Activated CD8-positive, alpha-beta T cell treated with anti-CD3 and anti-CD28 coated beads, Interleukin-2, amount 10 ng/mL, durations not matched to agents 7 days and 5 days (primary cell): ENCODE results near the gene CFAP221. TPM values are rescaled to one million over a fixed set of nuclear protein-coding genes. Genes with fewer than 3 reads are reported as not detected.

ENCODE experiments used
- ATAC-seq: fragments of 150-1000 bp; cut with Tn5 transposase; one replicate; pipeline ENCODE4 v1.10.0; 2021; ENCODE audit warnings: moderate library complexity
- CTCF ChIA-PET: fragments of 350-600 bp; sonication (Branson Sonifier 250); formaldehyde crosslinking; loops from one replicate; lab custom pipeline; 2021; ENCODE audit warnings: antibody characterized with exemption; lab: Charles Lee
- POLR2A ChIA-PET: fragments of 350-600 bp; sonication (Branson Sonifier 250); formaldehyde crosslinking; loops from one replicate; lab custom pipeline; 2021; ENCODE audit warnings: antibody characterized with exemption; lab: Charles Lee
- DNase-seq: peaks from one replicate; pipeline ENCODE4 v3.0.0-alpha.2; 2020
- H3K27ac Mint-ChIP-seq: one replicate; pipeline ENCODE4 v1.8.0; 2021; ENCODE audit warnings: mild to moderate bottlenecking, mixed read lengths
- H3K27me3 Mint-ChIP-seq: one replicate; pipeline ENCODE4 v1.8.0; 2021; ENCODE audit warnings: low read depth, mixed read lengths
- H3K36me3 Mint-ChIP-seq: one replicate; pipeline ENCODE4 v1.8.0; 2021; ENCODE audit warnings: low read depth, mixed read lengths
- H3K4me1 Mint-ChIP-seq: one replicate; pipeline ENCODE4 v1.8.0; 2021; ENCODE audit warnings: low read depth, mixed read lengths
- H3K4me3 Mint-ChIP-seq: one replicate; pipeline ENCODE4 v1.8.0; 2021; ENCODE audit warnings: mild to moderate bottlenecking, mixed read lengths
- H3K9me3 Mint-ChIP-seq: one replicate; pipeline ENCODE4 v1.8.0; 2022; ENCODE audit warnings: mixed read lengths; ENCODE audit not compliant: insufficient read depth
- total RNA-seq, 2 experiments: library from RNA; stranded (reverse); gene quantifications; one replicate each; pipeline ENCODE4 v1.2.3, GENCODE V29; 2021

Gene CFAP221
- total RNA-seq, 2 experiments from 2014 or later: not detected

DNA sequence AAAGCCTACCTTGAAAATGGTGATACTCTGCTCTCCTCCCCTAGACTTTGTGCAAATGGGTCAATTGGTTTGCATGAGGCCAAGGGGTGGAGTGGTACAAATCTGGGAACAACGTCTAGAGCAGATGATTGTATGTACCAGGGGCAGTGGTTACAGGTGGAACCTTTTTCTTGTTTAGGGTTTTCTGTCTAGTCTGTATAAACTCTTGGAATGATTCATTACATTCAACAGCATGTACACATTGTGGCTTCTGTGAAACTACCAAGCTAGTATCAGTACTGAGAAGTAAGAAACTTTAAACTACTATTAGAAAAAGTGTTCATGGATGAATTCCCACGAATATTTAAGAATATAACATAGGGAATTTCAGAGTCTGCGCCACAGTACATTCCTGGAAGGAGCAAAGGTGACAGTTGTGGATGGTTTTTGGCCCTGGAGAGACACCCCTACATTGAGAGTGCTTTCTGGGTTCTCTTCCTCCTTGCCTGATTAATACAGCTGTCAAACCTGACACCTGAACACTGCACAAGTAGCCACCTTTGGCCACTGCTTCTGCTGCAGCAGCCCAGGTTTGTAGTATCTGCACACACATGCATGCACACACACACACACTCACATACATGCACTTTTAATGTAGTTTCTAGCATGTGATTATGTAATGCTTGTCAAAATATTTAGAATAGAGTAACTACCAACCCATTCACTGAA lies 30.0 kb downstream of the CFAP221 start:
- H3K36me3 Mint-ChIP-seq: no peaks in the 10 kb centered on the region
- no peak overlapping the region for H3K27ac Mint-ChIP-seq
- ChIA-PET CTCF (interaction anchor here (0.5 kb wide), 1 partner anchor 60 kb away, joined by 3 read pairs; no protein-coding TSS in a partner anchor), POLR2A (no interaction called here)
- H3K9me3 Mint-ChIP-seq: no peaks in the 10 kb centered on the region
- H3K4me3 Mint-ChIP-seq: no peak overlapping the region
- no peak for DNase-seq
- H3K27me3 Mint-ChIP-seq: peaks cover 6% of the 10 kb centered on the region
- no peak for ATAC-seq
- H3K4me1 Mint-ChIP-seq: no peaks in the 10 kb centered on the region

DNA sequence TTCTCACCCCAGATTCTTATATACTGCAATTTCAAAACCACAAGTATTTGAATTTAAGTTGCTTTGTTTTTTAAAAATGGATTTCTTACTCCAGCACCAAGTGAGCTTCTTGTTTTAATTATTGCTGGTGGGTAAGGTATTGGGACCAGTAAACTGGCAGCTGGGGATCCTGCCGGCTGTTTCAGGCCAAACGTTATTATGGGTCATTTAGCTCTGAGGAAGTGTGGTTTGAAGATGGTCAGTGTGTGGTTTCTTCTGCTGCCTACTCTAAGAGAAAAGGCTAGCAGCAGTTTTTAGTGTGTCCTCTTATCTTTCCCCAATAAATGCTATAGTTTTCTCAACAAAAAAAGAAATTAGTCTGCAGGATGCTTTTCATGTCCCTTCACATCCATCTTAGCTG lies 30.6 kb downstream of the CFAP221 start:
- CTCF ChIA-PET: interaction anchor here (0.5 kb wide), 1 partner anchor 61 kb away, joined by 3 read pairs; no protein-coding TSS in a partner anchor

DNA sequence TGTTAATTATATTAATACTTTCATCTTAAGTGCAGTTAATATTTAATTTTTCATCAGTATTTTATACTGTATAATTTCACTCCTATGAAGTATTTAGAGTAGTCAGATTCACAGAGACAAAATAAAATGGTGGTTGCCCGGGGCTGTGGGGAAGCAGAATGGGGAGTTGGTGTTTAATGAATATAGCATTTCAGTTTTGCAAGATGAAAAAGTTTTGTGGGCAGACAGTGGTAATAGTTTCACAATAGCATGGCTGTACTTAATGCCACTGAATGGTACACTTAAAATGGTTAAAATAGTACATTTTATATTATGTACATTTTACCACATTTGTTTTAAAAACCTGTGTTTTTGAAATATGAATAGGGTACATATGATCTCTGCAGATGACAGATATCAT lies 31.2 kb downstream of the CFAP221 start:
- Mint-ChIP-seq H3K9me3 (no peaks in the 10 kb centered on the region), H3K27me3 (peaks cover 6% of the 10 kb centered on the region)
- POLR2A ChIA-PET: no interaction called here

More for the DNA sequence above, 30.6 kb downstream of the CFAP221 start:
- ATAC-seq (no peak), DNase-seq (no peak)
- H3K4me1 Mint-ChIP-seq: no peaks in the 10 kb centered on the region
- POLR2A ChIA-PET: no interaction called here
- H3K27me3 Mint-ChIP-seq: peaks cover 6% of the 10 kb centered on the region
- H3K36me3 Mint-ChIP-seq: no peaks in the 10 kb centered on the region
- no peak overlapping the region for H3K4me3 Mint-ChIP-seq
- H3K27ac Mint-ChIP-seq: no peak overlapping the region
- H3K9me3 Mint-ChIP-seq: no peaks in the 10 kb centered on the region

DNA sequence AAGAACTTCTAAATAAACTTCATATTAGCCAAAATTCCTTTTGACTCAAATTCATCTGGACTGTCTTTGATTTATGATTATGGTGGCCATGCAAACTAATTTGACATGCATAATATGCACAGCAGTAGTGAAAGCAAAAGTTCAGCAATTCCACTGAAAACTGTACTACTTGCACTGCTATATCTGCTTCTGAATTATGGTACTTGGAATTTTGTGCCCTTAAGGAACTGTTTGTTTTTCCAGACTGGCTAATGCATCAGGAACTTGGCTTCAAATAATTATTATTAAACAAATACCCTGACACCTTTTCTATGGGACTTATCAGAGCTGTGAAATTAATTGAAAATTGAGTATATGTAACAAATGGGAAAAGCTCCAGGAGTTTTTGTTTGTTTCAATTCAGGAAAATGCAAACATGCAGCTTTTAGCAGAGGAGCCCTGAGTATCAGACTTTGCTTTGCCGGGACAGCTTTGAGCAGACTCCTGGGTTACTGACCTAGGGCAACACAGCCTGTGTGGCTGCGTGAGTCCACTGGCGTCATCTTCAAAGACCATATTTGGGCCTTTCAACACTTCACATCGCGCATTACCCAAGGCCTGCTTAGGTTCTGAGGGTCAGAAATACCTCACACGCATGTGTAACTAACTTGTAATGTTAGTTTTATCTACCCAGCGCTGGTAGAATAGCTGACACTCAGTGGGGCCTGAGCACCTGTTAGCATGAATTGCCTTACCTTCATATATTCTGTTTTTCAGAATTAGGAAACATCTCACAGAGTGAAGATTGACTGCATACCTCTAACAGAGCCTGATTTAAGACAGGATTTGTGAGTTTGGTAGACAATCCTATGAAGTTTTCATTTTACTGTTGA lies 35.4 kb downstream of the CFAP221 start:
- Mint-ChIP-seq H3K27ac (no peak overlapping the region), H3K4me3 (no peak overlapping the region), H3K27me3 (peaks cover 6% of the 10 kb centered on the region), H3K4me1 (no peaks in the 10 kb centered on the region), H3K9me3 (no peaks in the 10 kb centered on the region), H3K36me3 (no peaks in the 10 kb centered on the region)
- ATAC-seq (no peak), DNase-seq (no peak)
- CTCF ChIA-PET: no interaction called here
- POLR2A ChIA-PET: no interaction called here

More for the DNA sequence above, 31.2 kb downstream of the CFAP221 start:
- CTCF ChIA-PET: no interaction called here
- Mint-ChIP-seq H3K4me1 (no peaks in the 10 kb centered on the region), H3K36me3 (no peaks in the 10 kb centered on the region), H3K27ac (no peak overlapping the region), H3K4me3 (no peak overlapping the region)
- ATAC-seq: no peak
- DNase-seq: no peak

DNA sequence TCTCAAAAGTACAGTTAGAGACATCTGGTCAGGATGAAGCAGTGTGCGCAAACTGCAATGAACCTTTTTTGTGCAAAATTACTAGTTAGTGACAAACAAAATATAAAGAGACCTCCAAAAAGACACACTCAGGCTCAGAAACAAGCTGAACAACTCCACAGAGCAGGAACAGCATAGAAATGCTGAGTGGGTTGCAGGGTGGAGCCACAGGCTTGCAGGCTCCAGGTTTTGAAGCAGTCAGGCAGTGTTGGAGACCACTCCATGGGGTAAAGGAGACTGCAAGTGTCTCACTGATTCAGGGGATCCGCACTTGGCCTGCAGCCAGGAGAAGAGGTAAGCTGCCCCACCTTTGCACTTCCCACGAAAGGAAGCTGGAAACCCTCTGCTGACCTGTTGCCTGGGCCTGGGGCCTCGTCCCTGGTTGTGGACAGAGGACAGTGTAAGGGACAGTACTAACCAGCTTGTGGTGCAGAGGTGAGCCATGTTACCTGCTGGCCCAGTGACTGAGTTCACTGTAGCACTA lies 36.4 kb downstream of the CFAP221 start:
- Mint-ChIP-seq H3K27me3 (peaks cover 6% of the 10 kb centered on the region), H3K36me3 (no peaks in the 10 kb centered on the region), H3K27ac (no peak overlapping the region), H3K4me3 (no peak overlapping the region), H3K4me1 (no peaks in the 10 kb centered on the region), H3K9me3 (no peaks in the 10 kb centered on the region)
- POLR2A ChIA-PET: no interaction called here
- no peak for DNase-seq
- ATAC-seq: no peak
- CTCF ChIA-PET: no interaction called here

DNA sequence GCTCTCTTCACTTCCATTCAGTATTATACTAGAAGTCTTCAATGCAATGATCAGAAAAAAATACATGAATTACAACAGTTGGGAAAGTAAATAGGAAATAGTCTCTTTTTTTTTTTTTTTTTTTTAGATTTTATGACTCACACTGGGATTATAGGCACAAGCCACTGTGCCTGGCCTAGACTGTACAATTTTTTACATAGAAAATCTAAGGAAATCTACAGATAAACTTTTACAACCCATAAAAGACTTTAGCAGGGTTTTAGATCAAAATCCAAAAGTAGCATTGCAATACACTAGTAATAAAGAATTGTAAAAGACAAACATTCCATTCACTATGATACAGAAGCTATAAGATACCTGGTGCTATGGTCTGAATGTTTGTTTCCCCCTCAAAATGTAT lies 39.0 kb downstream of the CFAP221 start:
- no peak for DNase-seq
- no peaks in the 10 kb centered on the region for H3K36me3 Mint-ChIP-seq
- CTCF ChIA-PET: no interaction called here
- POLR2A ChIA-PET: no interaction called here
- no peaks in the 10 kb centered on the region for H3K4me1 Mint-ChIP-seq
- H3K4me3 Mint-ChIP-seq: no peak overlapping the region
- H3K9me3 Mint-ChIP-seq: no peaks in the 10 kb centered on the region
- no peak for ATAC-seq
- no peak overlapping the region for H3K27ac Mint-ChIP-seq
- peaks cover 4% of the 10 kb centered on the region for H3K27me3 Mint-ChIP-seq

DNA sequence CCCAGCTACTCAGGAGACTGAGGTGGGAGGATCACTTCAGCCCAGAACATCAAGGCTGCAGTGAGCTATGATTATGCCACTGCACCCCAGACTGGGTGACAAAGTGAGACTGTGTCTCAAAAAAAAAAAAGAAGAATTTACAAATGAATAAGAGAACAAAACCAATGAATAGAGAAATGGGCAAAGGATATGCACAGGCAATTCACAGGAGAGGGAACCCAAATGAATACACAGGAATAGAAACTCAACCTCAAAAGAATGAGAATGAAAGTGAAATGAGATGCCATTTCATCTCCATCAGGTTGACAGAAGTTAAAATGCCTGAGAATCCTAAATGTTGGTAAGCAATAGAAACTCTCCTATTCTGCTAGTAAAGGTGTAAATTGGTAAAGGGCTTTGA lies 40.2 kb downstream of the CFAP221 start:
- Mint-ChIP-seq H3K27ac (no peak overlapping the region), H3K4me3 (no peak overlapping the region), H3K4me1 (no peaks in the 10 kb centered on the region), H3K27me3 (peaks cover 4% of the 10 kb centered on the region), H3K9me3 (no peaks in the 10 kb centered on the region), H3K36me3 (no peaks in the 10 kb centered on the region)
- no peak for ATAC-seq
- DNase-seq: no peak
- ChIA-PET CTCF (no interaction called here), POLR2A (no interaction called here)

DNA sequence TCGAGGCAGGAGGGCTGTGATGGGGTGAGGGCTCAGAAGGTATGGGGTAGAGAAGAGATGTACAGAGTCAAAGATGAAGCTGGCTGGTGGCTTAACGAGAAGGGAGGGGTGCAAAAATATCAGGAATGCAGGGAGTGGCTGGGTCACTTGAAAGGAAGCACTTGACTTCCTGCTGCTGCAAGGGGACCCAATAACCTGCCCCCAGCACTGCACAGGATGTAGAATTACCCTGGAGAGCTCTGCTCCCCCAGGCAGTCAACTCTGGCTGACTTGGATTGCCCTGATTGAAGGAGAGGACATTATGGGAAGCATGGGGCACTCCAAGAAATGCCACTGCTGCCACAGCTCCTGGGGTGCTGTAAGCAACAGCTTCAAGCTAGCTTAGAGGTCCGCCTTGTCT lies 41.8 kb downstream of the CFAP221 start:
- Mint-ChIP-seq H3K4me3 (no peak overlapping the region), H3K9me3 (no peaks in the 10 kb centered on the region), H3K36me3 (no peaks in the 10 kb centered on the region), H3K27ac (no peak overlapping the region), H3K27me3 (peaks cover 4% of the 10 kb centered on the region), H3K4me1 (no peaks in the 10 kb centered on the region)
- POLR2A ChIA-PET: no interaction called here
- DNase-seq (no peak), ATAC-seq (no peak)
- CTCF ChIA-PET: no interaction called here

DNA sequence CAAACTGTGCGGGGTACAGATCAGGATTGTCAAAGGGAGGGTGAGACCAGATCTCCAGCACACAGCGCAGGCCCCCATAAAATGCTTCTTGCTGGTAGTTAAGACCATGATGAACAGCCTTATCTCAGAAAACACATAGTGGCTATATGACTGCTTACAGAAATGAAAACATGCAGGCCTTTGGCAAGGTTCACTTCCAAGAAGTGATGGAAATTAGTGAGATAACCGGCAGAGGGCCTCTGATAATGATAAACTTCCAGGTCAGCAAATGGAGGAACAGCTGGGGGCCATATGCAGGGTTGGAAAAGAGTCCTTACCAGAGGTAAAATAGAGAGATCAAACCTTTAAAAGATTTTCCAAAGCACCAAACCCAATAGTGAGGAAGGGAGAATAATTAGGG lies 46.6 kb downstream of the CFAP221 start:
- DNase-seq (no peak), ATAC-seq (no peak)
- Mint-ChIP-seq H3K36me3 (no peaks in the 10 kb centered on the region), H3K9me3 (no peaks in the 10 kb centered on the region), H3K4me3 (no peak overlapping the region), H3K27me3 (peaks cover 4% of the 10 kb centered on the region), H3K27ac (no peak overlapping the region), H3K4me1 (no peaks in the 10 kb centered on the region)
- ChIA-PET CTCF (no interaction called here), POLR2A (no interaction called here)

DNA sequence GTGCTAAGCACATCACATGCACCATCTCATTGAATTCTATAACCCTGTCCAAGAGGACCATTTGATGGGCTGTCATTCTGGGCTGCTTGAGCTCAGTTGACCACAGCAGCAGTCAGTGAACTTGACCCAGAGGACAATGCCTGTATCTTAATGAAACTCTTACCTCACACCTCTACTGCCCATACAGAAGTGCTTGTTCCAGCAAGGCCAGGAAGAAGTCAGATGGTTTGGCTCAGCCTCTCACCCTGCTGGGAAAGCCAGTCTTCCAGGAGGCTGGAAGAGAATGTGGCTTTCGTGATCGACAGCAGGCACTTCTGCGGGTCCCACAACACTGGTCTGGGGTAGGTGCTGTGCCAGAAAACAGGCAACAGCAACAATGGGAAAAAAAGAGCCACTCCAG lies 47.3 kb downstream of the CFAP221 start:
- ChIA-PET CTCF (no interaction called here), POLR2A (no interaction called here)
- H3K27ac Mint-ChIP-seq: no peak overlapping the region
- no peaks in the 10 kb centered on the region for H3K9me3 Mint-ChIP-seq
- no peaks in the 10 kb centered on the region for H3K4me1 Mint-ChIP-seq
- no peak overlapping the region for H3K4me3 Mint-ChIP-seq
- ATAC-seq (no peak), DNase-seq (no peak)
- H3K36me3 Mint-ChIP-seq: no peaks in the 10 kb centered on the region
- peaks cover 2% of the 10 kb centered on the region for H3K27me3 Mint-ChIP-seq

DNA sequence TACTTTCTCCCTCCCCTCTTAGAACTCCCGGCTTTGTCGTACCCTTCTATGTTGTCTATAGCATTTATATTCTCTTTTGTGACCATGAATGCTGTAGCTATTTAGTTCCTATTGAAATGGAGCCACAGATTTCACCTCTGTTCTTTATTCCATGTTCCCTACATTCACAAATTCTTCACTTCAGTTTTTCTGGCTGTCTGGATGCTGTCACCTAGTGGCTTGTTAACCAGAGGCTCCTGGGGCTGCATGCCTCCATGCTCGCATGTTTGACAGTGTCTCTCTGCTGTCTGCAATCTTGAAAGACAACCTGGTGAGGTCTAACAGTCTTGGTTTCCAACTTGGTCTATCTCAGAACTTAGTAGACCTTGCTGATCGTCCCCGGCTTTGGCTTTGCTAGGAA lies 48.2 kb downstream of the CFAP221 start:
- CTCF ChIA-PET: no interaction called here
- H3K27me3 Mint-ChIP-seq: peaks cover 2% of the 10 kb centered on the region
- H3K4me3 Mint-ChIP-seq: no peak overlapping the region
- H3K36me3 Mint-ChIP-seq: no peaks in the 10 kb centered on the region
- no peak overlapping the region for H3K27ac Mint-ChIP-seq
- DNase-seq (no peak), ATAC-seq (no peak)
- H3K9me3 Mint-ChIP-seq: no peaks in the 10 kb centered on the region
- POLR2A ChIA-PET: no interaction called here
- H3K4me1 Mint-ChIP-seq: no peaks in the 10 kb centered on the region

DNA sequence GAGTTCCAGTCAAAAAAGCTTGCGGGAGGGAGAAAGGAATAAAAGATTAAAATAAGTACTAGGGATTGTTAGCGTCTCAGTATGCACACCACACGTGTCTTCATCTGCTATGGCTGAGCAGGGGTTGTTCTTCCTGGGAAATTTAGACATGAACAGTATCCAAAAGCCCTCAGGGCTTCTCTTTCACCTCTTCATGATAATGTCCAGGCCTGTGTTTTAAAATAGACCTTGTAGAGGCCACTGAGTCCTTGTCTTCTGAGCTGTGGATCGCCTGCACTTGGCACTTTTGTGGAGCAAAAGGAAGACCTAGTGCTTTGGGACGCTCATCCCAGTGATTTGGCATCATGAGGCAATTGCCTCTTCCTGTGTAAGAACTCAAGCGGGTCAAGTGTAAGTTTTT lies 52.4 kb downstream of the CFAP221 start:
- Mint-ChIP-seq H3K9me3 (no peaks in the 10 kb centered on the region), H3K36me3 (no peaks in the 10 kb centered on the region), H3K27ac (no peak overlapping the region), H3K4me1 (no peaks in the 10 kb centered on the region), H3K27me3 (peaks cover 2% of the 10 kb centered on the region), H3K4me3 (no peak overlapping the region)
- ChIA-PET POLR2A (no interaction called here), CTCF (no interaction called here)
- ATAC-seq (no peak), DNase-seq (no peak)
